Stimulated activated CD8-positive, alpha-beta memory T cell treated with anti-CD3 and anti-CD28 coated beads, Interleukin-7, amount 100 ng/mL, for 1 hour (primary cell): Measurements from ENCODE around the gene CHAT.
"Not testable (repeated sequence)": the region's sequence is repeated elsewhere in the genome, so short reads cannot be mapped to it uniquely, and the experiment has no call there.

ENCODE experiments used
- DNase-seq, 2 donors: peaks; one replicate each; pipeline ENCODE4 v3.0.0-alpha.2; 2020; ENCODE audit warnings: low read depth in 2 of 2

CHAT gene

DNA sequence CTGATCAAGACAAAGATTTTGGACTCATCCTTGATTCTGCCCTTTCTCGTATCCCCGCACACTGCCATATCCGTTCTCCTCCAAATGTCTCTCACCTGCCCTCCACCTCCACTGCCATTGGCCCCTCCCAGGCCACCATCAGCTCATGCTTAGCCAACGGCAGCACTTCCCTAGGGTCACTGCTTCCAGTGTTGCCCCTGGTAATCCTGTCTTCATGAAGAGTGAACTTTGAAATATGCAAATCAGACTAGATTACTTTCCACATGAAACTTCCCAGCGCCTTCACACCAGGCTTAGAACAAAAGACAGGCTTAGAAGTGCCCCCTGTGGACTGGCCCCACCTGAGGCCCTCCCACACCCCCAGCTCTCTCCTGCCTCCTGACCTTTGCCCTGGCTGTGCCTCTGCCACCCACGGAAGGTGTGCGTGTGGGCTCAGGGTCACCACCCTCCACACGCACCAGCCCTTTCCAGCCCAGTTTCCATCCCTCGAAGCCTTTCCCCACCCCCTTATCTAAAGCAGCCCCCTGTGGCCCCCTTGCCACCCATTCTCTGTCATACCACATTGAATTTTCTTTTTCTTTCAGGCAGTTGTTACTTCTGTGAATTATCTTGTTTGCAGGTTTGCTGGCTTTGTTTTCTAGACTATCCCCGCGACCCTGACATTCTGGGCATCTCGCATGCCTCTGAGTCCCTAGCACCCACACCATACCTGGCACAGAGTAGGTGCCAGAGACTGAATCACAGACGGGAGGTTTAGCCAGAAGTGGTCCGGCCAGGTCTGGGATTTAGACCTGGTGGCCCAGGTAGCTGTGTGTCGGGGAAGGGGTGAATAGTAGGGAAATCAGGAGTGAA lies 38.8 kb downstream of the CHAT start:
- no peak for DNase-seq

GRCh38 chr10:49653273-49653929 lies 39.6 kb downstream of the CHAT start:
- no peak for DNase-seq

DNA sequence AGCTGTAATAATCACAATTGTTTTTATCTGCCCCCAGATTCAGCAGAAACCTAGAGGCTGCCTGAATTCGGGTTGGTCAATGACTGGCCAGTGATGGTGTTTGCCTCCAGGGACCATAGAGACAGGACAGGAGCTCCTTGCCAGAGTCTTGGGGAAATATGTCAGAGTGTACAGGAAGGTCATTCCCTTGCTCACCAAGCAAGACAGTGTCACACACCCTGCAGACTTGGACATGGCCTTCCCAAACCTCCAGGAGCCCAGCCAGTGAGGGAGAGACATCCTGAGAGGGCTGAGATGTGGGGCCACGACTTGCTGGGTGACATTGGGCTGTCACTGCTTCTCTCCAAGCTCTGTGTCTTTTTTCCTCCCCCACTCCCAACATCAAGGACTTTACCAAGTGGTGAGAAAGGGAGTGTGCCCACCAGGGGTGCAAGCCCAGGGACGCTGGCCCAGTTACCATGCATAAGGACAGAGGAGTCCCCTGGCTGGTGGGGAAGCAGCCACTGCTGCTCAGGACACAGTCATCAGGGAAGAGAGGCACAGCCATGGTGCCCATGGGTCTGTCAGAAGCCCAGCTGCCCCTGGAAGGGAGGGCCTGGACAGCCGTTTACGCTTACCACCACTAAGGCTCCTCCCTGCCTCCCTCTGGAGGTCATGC lies 40.3 kb downstream of the CHAT start:
- DNase-seq: no peak

DNA sequence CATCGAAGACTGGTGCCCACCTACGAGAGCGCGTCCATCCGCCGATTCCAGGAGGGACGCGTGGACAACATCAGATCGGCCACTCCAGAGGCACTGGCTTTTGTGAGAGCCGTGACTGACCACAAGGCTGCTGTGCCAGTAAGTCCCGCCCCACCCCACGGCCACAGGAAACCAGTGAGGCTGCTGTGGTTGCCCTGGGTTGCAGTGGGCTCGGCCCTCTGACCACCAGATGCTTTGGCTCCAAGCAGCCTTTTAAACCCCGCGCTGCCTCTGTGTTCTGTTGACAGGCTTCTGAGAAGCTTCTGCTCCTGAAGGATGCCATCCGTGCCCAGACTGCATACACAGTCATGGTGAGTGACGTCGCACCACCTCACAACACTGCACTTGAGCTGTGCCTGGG lies 41.3 kb downstream of the CHAT start:
- no peak for DNase-seq

- DNase-seq: no peak
Observed at GRCh38 chr10:49656845-49657493, 43.1 kb downstream of the CHAT start.

DNA sequence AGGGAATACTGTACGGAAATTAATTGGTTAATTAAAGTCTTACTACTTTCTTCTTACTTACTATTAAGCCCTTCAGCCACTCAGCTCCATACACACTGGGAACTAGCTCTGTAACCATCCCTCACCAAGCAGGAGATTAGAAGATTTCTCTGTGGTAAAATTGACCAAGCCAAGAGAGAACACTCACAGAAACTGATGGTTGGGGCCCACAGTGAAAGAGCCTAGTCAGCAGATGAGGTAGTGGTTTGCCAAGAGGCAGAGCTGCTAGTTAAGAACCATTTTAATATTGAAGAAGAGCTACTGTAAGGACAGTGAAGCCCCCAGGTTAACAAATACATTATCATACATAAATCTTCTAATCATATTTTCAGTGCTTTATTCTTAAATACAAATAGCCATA lies 43.8 kb downstream of the CHAT start:
- no peak for DNase-seq

- no peak for DNase-seq
Observed at GRCh38 chr10:49661140-49661856, 47.5 kb downstream of the CHAT start.

- no peak for DNase-seq
Observed at GRCh38 chr10:49662169-49662830, 48.5 kb downstream of the CHAT start.

GRCh38 chr10:49663596-49663995 lies 49.8 kb downstream of the CHAT start:
- no peak for DNase-seq

DNA sequence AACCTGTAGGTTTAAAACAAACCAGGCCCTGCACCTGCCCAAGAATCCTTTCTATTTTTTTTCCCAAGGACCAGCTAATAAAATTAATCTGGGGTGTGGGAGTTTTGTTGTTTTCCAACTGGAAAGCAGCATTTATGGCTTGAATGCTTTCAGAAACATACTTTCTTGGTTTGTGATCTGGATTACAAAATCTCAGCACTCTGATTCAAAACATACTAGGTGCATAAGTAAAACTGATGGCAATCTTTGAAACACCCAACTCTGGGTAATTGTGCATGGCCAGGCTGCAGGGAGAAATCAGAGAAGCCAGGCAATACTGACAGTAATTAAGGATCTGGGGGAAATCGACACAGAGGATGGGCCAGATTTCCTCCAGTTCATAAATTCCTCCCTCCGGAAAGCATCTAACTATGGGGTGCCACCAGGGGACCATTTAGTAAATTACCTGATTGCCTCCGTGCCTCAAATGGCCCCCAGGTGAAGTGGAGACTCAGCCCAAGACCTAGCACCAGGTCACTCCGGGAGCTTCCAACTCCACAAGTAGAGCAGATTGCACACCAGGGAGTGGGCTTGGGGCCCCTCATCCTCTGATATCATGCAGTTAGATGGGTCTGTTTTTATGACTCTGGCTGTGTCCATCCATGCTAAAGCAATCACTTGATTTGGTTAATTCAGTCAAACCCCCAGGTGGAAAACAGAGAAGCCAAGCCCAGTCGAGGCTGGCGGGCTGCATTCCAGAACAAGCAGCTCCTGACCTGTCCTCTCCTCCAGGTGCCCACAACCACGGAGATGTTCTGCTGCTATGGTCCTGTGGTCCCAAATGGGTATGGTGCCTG lies 50.4 kb downstream of the CHAT start:
- DNase-seq: no peak

DNA sequence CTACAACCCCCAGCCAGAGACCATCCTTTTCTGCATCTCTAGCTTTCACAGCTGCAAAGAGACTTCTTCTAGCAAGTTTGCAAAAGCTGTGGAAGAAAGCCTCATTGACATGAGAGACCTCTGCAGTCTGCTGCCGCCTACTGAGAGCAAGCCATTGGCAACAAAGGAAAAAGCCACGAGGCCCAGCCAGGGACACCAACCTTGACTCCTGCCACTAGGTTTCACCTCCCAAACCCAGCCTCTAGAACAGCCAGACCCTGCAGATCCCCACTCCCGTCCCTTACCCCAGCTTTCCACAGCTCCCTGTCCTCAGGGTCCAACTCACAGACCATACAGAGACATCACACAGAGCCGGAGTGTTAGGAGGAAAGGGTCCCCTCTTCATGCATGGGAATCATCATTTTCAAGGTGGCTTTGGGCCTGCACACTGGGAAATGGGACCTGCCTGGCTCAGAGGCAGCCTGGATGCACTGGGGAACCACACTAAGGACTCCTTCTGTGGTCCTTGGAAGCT lies 51.1 kb downstream of the CHAT start:
- no peak for DNase-seq

DNA sequence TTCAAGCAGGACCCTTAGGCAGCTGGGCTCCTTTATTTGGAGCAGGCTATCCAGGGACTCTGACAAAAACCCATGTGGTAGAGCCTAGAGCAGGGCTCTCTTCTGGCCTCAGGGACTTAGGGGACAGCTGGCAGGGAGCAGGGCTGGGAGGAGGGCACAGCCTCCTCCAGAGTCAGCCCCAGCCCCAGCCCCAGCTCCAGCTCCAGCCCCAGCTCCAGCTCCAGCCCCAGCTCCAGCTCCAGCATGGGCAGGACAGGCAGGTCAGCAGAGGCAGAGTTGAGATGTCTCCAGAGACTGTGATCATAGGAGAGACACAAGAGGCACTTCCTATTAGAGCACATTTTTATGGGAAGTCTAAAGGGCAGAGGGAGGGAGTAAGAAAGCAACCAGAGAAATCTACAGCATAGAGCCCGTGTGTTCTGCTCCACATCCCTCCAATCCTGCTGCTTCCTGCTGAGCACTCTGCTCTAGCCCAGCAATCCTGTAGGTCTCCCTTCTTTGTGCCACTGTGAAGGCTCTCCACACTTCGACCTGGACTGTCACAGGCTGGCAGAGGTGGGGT lies 52.3 kb downstream of the CHAT start:
- DNase-seq: no peak

DNA sequence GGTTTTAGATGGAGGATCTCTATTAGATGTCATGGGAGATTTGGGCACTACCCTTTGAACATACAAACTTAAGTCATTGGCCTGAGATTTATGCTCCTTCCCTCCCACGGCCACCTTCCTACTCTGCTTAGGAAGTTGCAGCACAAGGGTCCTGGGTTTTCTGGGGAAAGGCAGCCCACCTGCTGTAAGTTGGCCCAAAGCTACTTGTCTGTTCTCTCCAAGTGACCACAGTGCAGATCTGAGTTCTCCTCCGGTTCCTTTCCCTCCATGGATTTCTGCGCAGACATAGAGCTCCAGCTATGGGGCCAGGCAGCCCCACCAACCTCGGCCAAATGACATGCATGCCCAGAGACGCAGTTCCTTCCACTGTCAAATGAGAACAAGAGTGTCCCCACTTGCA lies 52.8 kb downstream of the CHAT start:
- no peak for DNase-seq

DNA sequence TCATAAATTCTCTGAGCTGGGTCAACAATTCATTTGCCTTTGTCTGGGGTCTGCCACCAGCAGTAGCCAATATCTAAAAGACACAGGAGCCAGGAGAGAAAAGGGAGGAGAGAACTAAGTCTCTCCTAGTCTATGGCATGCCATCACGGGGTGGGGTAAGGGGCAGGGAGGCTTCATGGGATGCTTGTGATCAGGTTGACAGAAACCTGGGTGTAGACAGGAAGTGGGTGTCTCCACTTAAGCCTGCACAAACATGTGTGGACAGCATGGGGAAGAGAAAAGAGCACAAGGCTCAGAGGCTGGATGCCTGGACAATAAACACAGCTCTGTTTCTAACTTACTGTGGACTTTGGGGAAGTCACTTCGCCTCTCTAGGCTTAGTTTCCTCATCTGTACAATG lies 54.2 kb downstream of the CHAT start:
- DNase-seq: no peak

DNA sequence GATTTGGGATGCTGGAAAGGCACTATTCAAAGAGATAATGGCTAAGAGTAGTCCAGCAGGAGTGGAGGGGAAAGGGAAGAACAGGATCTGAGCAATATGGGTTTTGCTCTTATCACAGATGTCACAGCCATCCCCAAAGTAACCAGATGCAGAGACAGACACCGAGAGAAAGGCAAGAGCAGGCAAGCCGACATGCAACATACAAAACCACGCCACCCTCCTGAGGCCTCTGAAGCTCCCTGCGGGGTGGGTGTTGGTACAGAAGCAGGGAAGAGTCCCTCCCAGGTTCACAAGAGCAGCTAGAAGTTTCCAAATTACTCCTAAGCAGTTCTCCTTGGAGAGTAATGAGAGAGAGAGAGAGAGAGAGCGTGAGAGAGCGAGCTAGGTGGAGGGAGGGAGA lies 54.8 kb downstream of the CHAT start:
- DNase-seq: no peak

GRCh38 chr10:49678827-49679479 lies 65.1 kb downstream of the CHAT start:
- DNase-seq: no peak

DNA sequence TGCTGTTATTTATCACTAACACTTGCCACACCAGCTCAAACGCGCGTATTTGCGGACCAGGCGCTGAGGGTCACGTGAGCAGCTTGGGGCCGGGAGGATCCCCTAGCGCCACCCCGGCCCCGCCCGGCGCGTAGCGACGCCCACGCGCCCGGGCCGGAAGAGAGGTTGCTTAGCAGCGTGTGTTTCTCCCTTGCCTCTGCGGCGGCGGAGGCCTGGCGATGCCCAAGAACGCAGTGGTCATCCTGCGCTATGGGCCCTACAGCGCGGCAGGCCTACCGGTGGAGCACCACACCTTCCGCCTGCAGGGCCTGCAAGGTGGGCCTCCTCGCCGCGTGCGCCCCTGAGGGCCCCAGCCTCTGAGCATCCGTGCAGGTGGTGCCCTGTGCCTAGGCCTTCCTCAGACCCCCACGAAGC lies 65.7 kb downstream of the CHAT start, which contains the start of gene C10orf53:
Gene C10orf53, plus strand, starts transcription at position 172 of the 414 bp plus-strand sequence. Its CDS starts 47 bp downstream, at position 219.
- no peak for DNase-seq

DNA sequence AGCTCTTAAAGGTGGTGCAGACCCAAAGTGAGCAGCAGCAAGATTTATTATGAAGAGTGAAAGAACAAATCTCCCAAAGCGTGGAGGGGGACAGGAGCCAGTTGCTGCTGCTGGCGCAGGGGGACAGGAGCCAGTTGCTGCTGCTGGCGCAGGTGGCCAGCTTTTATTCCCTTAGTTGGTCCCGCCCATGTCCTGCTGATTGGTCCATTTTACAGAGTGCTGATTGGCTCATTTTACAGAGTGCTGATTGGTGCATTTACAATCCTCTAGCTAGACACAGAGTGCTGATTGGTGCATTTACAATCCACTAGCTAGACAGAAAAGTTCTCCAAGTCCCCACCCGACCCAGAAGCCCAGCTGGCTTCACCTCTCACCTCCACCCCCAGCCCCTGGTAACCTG lies 68.6 kb downstream of the CHAT start:
- DNase-seq: not testable (repeated sequence)

GRCh38 chr10:49682879-49683278 lies 69.0 kb downstream of the CHAT start:
- DNase-seq: no peak
